NCI-H526 (cell line): ENCODE results near the gene NRP1.
A peak's percentile ranks its signal among the peaks of the same experiment; 100 is the strongest.

Experiments used
- DNase-seq, 2 experiments: peaks; one replicate each; lab custom pipeline; 2025; lab: John Stamatoyannopoulos, UW

Gene NRP1

GRCh38 chr10:33183655-33184054 lies 150.8 kb downstream of the NRP1 start:
- DNase-seq, result no peak

DNA sequence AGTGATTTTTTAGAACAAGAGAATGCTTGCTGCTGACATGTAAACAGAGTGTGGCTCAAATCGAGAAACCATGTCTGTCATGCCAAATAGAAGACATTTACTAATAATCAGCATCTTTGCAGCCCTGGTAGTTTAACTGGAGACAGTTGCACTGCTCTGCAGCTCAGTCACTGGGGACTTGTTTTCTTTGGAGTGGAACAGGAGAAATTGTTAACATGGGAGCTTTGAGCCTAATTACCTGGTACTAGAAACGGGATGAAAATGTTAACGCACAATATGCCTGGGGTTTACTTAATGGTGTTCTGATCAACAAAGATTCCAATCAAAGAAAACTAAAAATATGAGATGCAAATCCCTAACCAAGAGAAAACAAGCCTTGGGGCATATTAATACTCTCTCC lies 153.5 kb downstream of the NRP1 start:
- DNase-seq, result no peak

DNA sequence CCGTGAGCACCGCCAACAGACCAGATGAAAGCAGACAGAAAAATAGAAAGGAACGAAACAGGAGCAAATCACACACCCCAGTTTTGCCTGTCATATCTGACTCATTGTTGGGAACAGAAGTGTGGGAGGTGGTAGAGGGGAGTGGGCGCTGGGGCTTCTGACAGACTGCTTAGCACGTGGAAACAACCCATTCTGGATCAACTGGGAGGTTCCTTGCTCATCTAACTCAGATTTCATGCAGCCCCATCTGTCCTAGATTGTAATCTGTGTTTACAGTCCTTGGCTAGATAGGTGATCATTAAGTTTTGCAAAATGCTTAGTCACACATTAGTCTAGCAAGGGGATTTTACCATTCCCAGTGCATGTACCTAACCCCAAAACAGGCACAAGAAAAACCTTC lies 154.1 kb downstream of the NRP1 start:
- no peak for DNase-seq

DNA sequence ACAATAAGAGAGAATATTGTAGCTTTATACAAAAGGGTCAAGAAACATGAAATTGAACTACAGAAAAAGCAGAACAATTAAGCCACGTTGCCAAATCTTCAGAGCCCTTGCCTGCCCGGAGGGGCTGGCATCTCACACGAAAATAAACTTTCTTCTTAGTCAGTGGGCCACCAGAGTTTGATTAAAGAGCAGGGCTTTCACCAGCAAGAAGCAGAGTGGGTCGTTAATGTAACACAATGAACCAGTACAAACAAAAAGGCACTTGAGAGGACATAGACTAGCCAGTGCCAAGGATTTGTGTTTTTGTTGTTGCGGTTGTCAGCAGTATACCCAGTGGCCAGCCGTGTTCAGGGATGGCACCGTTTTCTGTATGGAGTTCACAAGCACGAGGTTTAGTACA lies 155.4 kb downstream of the NRP1 start:
- DNase-seq, result no peak

- DNase-seq, result no peak
Measured at GRCh38 chr10:33178026-33178755, 156.3 kb downstream of the NRP1 start.

GRCh38 chr10:33176688-33177087 lies 157.8 kb downstream of the NRP1 start:
- DNase-seq, result no peak

GRCh38 chr10:33174674-33175434 lies 159.6 kb downstream of the NRP1 start:
- no peak for DNase-seq

GRCh38 chr10:33165911-33166310 lies 168.6 kb downstream of the NRP1 start:
- DNase-seq, result no peak

- no peak for DNase-seq
Measured at GRCh38 chr10:33164060-33164709, 170.3 kb downstream of the NRP1 start.

DNA sequence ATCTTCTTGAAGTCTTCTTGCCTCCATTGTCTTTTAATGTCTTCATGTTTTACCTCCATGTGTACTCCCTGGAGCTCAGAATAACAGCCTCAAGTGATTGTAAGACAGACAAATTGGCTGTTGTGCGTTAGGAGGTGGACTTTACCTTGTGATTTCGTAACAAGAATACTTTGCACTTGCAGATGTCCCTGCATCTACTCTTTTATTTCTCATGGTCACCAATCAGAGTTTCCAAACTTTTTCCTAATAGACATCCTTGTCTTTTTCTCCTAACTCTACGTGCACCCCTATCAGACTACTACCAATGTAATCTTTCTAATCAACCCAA lies 172.3 kb downstream of the NRP1 start:
- no peak for DNase-seq

DNA sequence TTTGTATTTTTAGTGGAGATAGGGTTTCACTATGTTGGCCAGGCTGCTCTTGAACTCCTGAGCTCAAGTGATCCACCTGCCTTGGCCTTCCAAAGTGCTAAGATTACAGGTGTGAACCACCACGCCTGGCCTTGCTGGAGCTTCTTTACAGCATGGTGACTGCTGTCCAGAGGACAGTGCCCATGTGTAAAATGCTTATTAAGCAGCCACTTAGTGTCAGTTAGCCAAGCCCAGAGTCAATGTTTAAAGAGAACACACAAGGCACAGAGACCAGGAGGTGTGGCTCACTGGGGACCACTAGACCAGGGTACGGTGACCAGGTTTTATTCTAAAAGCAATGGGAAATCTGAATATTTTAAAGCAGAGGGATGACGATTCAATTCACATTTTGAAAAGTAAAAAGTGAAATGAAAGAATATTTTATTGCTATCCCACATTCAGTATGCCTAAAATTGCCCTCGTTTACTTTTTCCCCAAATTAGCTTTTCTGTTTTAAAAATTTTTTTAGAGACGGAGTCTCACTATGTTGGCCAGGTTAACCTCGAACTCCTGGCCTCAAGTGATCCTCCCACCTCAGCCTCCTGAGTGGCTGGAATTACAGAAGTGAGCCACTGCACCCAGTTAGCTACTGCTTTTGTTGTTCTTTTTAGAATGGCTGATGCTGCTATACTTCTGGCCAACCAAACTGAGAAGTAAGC lies 172.8 kb downstream of the NRP1 start:
- no peak for DNase-seq

GRCh38 chr10:33160151-33160550 lies 174.3 kb downstream of the NRP1 start:
- DNase-seq, result no peak

DNA sequence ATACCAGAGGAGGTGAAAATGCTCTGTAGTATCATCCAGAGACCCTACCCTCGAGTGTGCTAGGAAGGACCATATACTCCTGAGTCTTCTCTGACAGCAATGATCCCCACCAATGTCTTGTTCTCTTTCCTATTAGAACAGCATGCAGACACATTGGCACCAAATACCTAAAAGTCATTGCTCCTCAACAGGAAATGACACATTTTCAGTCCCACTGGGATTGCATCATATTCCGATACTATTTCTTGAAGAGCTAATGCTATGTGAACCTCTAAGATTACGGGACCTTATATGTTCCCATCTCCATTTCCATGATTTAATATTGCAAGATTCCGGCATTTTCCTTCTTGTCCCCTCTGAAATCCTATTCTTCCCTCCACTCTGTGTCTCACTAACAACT lies 177.4 kb downstream of the NRP1 start:
- DNase-seq, result no peak

- peak in 1 of 2 experiments; percentile 21 for DNase-seq
Measured at GRCh38 chr10:33155720-33156638, 178.5 kb downstream of the NRP1 start.

DNA sequence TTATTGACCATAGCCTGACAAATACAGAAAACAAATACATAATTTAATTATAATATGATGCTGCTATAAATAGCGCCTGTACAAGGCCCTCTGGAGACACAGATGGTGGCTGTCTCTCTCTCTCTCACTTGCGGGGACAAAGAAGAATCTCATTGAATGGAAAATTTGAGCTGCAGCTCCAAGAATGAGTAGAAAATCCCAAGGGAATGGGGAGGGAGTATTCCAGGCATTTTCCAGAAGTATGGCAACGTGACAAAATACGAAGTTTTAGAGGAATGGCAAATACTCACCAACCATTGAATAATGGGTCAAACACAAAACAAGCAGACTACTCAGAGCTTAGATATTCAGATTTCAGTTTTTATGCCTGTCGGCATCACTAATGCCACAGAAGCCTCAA lies 179.9 kb downstream of the NRP1 start:
- no peak for DNase-seq

GRCh38 chr10:33153968-33154327 lies 180.5 kb downstream of the NRP1 start:
- DNase-seq, result no peak

GRCh38 chr10:33153251-33153967 lies 181.1 kb downstream of the NRP1 start:
- no peak for DNase-seq

GRCh38 chr10:33152750-33153149 lies 181.7 kb downstream of the NRP1 start:
- DNase-seq, result no peak

- DNase-seq, result no peak
Measured at GRCh38 chr10:33152146-33152545, 182.3 kb downstream of the NRP1 start.

GRCh38 chr10:33151344-33151864 lies 183.1 kb downstream of the NRP1 start:
- peak in 1 of 2 experiments; percentile 3 for DNase-seq

DNA sequence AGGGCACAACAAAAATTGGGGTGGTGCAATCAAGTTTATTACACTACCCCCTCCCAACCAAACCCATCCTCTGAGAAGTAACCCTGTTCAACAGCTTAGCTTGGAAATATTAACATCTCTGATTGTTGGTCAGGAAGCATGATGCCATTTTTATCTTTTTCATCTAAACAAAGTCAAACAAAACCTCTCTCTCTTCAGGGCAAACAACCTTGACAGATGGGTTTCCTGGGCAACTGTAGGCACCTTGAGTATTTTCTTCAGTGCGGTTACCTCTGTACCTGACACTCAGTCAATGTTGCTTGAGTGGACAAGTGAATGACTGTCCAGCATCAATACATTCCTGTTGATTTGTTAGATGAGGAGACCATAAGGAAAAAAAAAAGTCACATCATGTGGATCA lies 183.6 kb downstream of the NRP1 start:
- DNase-seq, result no peak
